GM06990 (cell line): Measurements from ENCODE around the gene POPDC3.

Source experiments
- DNase-seq: peaks from one replicate; pipeline ENCODE4 v3.0.0-alpha.2; 2011; ENCODE audit not compliant: insufficient read length; ENCODE audit errors: extremely low read depth
- H3K27me3 ChIP-seq: replicated peaks from 2 replicates; pipeline ENCODE4 v1.6.0; 2011; ENCODE audit warnings: low read length; ENCODE audit not compliant: control insufficient read depth, insufficient read depth
- H3K36me3 ChIP-seq: 2 replicates; pipeline ENCODE4 v1.5.1; 2011; ENCODE audit warnings: low read length; ENCODE audit not compliant: control insufficient read depth, insufficient read depth
- H3K4me3 ChIP-seq: replicated peaks from 2 replicates; pipeline ENCODE4 v1.5.1; 2011; ENCODE audit warnings: low read depth, mild to moderate bottlenecking, control low read depth, low read length
- CTCF ChIP-seq: IDR thresholded peaks from 2 replicates; pipeline ENCODE4 v1.5.1; 2011; ENCODE audit warnings: low read length, control low read depth, mild to moderate bottlenecking, inconsistent platforms; ENCODE audit not compliant: insufficient read depth, poor library complexity, severe bottlenecking

POPDC3 gene

DNA sequence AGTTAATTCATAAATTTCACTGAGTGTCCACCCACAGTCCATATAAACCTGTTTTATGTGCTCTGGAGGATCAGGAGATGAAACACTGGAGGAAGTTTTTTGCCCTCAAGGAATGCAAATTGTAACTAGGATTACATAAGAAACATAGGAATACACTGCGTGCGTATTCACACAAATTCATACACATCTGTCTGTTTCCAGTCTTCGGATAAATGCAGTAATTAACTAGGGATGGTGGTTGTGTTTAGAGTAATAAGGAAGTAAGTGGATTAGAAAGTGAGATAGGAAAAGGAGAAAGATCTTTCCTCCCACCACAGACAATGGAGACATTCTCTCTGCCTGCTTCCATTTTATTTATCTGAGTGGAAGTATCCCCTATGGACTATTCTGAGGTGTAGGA lies 35.7 kb upstream of the POPDC3 start:
- Histone ChIP-seq H3K4me3 (no peak overlapping the region), H3K27me3 (no peaks in the 10 kb centered on the region), H3K36me3 (no peaks in the 10 kb centered on the region)
- no peak for TF ChIP-seq CTCF
- no peak for DNase-seq

DNA sequence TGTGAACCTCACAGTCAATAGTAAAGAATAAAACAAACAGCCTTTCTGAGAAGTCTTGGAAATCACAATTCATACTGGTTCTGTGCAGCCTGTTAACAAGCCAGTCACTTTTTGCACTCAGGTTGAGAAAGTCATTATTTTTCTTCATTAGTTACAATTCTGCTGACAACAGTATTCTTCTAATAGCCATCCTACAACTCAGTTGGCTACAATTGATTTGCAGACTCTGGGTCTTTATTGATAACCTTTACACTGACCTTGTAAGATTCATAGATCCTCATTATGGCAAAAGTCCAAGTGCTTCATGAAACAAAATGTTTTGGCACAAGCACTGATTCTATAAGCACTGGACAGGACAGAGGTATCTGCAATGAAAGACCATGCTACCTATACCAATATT lies 34.9 kb upstream of the POPDC3 start:
- no peak for DNase-seq
- Histone ChIP-seq H3K36me3 (no peaks in the 10 kb centered on the region), H3K4me3 (no peak overlapping the region), H3K27me3 (no peaks in the 10 kb centered on the region)
- TF ChIP-seq CTCF: no peak

GRCh38 chr6:105213272-105213671 lies 33.5 kb upstream of the POPDC3 start:
- no peak for DNase-seq
- Histone ChIP-seq H3K4me3 (no peak overlapping the region), H3K27me3 (no peaks in the 10 kb centered on the region), H3K36me3 (no peaks in the 10 kb centered on the region)
- TF ChIP-seq CTCF: no peak

GRCh38 chr6:105212587-105212986 lies 32.8 kb upstream of the POPDC3 start:
- H3K36me3 ChIP-seq: no peaks in the 10 kb centered on the region
- no peak for TF ChIP-seq CTCF
- no peak overlapping the region for H3K4me3 ChIP-seq
- H3K27me3 ChIP-seq: no peaks in the 10 kb centered on the region
- no peak for DNase-seq

DNA sequence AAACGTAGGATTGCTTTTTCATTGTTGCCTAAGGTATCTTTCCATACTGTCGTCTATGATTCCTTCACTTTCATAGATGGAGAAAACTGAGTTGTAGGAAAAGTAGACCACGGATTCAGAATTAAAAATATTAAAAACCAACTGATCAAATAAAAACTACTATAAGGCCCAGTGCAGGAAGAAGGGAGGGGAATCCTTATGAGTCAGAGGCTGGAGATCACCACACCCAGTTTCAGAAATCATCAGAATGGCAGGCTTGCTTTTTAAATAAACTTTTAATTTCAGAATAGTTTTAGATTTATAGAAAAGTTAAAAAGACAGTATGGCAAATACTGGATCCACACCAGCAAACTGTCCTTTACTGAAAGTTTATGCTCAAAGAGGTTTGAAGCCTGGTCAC lies 32.0 kb upstream of the POPDC3 start:
- H3K4me3 ChIP-seq: no peak overlapping the region
- no peak for TF ChIP-seq CTCF
- no peaks in the 10 kb centered on the region for H3K36me3 ChIP-seq
- no peak for DNase-seq
- no peaks in the 10 kb centered on the region for H3K27me3 ChIP-seq

GRCh38 chr6:105210932-105211531 lies 31.2 kb upstream of the POPDC3 start:
- no peaks in the 10 kb centered on the region for H3K36me3 ChIP-seq
- DNase-seq: no peak
- H3K27me3 ChIP-seq: no peaks in the 10 kb centered on the region
- H3K4me3 ChIP-seq: no peak overlapping the region
- TF ChIP-seq CTCF: no peak
